Measurements from ENCODE around the gene TMEM225.

TMEM225 gene

DNA sequence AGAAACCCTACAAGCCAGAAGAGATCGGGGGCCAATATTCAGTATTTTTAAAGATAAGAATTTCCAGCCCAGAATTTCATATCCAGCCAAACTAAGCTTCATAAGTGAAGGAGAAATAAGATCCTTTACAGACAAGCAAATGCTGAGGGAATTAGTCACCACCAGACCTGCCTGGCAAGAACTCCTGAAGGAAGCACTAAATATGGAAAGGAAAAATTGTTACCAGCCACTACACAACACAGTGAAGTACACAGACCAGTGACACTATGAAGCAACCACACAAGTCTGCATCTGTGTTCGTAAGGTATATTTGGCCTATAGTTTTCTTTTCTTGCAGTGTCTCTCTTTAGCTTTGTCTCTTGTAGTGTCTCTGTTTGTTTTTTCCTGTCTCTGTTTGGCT lies 29.0 kb downstream of the TMEM225 start:
- no peak for TF ChIP-seq CSDC2 (CRISPR knock-in tag; IDR thresholded peaks at IDR 0.05)

DNA sequence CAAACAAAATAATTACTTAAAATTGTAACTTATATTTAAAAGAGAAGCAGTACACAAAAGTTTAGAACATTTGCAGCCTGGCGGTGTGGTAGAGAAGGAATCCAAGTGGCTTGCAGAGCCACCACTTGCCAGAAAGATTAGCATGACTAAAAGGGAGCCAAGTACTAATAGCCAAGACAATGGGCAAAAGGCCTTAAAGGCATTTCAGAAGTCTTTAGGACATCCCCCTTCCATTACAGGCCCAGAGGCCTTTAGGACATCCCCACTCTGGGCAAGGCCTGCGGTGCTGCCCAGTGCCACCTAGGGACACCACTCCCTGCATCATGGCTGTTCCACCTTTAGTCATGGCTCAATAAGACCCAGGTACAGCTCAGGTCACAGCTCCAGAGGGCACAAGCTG lies 32.4 kb downstream of the TMEM225 start:
- ATAC-seq: no peak
- no peak for TF ChIP-seq ZFP30 (CRISPR knock-in tag; IDR thresholded peaks at IDR 0.05)
- TF ChIP-seq ESRRG (CRISPR knock-in tag; IDR thresholded peaks at IDR 0.05): no peak
- no peak for TF ChIP-seq GLIS3 (CRISPR knock-in tag; IDR thresholded peaks at IDR 0.05)
- TF ChIP-seq, protein P1, sequence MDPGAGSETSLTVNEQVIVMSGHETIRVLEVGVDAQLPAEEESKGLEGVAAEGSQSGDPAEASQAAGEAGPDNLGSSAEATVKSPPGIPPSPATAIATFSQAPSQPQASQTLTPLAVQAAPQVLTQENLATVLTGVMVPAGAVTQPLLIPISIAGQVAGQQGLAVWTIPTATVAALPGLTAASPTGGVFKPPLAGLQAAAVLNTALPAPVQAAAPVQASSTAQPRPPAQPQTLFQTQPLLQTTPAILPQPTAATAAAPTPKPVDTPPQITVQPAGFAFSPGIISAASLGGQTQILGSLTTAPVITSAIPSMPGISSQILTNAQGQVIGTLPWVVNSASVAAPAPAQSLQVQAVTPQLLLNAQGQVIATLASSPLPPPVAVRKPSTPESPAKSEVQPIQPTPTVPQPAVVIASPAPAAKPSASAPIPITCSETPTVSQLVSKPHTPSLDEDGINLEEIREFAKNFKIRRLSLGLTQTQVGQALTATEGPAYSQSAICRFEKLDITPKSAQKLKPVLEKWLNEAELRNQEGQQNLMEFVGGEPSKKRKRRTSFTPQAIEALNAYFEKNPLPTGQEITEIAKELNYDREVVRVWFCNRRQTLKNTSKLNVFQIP (CRISPR knock-in tag; IDR thresholded peaks at IDR 0.05; ENCODE audit: borderline replicate concordance, low read depth): no peak
- no peak for TF ChIP-seq ARNTL (CRISPR knock-in tag; IDR thresholded peaks at IDR 0.05; ENCODE audit: borderline replicate concordance, low read depth)
- TF ChIP-seq, protein P2, sequence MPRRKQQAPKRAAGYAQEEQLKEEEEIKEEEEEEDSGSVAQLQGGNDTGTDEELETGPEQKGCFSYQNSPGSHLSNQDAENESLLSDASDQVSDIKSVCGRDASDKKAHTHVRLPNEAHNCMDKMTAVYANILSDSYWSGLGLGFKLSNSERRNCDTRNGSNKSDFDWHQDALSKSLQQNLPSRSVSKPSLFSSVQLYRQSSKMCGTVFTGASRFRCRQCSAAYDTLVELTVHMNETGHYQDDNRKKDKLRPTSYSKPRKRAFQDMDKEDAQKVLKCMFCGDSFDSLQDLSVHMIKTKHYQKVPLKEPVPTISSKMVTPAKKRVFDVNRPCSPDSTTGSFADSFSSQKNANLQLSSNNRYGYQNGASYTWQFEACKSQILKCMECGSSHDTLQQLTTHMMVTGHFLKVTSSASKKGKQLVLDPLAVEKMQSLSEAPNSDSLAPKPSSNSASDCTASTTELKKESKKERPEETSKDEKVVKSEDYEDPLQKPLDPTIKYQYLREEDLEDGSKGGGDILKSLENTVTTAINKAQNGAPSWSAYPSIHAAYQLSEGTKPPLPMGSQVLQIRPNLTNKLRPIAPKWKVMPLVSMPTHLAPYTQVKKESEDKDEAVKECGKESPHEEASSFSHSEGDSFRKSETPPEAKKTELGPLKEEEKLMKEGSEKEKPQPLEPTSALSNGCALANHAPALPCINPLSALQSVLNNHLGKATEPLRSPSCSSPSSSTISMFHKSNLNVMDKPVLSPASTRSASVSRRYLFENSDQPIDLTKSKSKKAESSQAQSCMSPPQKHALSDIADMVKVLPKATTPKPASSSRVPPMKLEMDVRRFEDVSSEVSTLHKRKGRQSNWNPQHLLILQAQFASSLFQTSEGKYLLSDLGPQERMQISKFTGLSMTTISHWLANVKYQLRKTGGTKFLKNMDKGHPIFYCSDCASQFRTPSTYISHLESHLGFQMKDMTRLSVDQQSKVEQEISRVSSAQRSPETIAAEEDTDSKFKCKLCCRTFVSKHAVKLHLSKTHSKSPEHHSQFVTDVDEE (CRISPR knock-in tag; IDR thresholded peaks at IDR 0.05): no peak
- no peak for TF ChIP-seq ZNF70 (CRISPR knock-in tag; IDR thresholded peaks at IDR 0.05)
- TF ChIP-seq CSDC2 (CRISPR knock-in tag; IDR thresholded peaks at IDR 0.05): no peak
- TF ChIP-seq ZNF8 (CRISPR knock-in tag; IDR thresholded peaks at IDR 0.05): no peak
- TF ChIP-seq, protein P3, sequence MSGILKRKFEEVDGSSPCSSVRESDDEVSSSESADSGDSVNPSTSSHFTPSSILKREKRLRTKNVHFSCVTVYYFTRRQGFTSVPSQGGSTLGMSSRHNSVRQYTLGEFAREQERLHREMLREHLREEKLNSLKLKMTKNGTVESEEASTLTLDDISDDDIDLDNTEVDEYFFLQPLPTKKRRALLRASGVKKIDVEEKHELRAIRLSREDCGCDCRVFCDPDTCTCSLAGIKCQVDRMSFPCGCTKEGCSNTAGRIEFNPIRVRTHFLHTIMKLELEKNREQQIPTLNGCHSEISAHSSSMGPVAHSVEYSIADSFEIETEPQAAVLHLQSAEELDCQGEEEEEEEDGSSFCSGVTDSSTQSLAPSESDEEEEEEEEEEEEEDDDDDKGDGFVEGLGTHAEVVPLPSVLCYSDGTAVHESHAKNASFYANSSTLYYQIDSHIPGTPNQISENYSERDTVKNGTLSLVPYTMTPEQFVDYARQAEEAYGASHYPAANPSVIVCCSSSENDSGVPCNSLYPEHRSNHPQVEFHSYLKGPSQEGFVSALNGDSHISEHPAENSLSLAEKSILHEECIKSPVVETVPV (CRISPR knock-in tag; IDR thresholded peaks at IDR 0.05): no peak
- TF ChIP-seq, protein P4, sequence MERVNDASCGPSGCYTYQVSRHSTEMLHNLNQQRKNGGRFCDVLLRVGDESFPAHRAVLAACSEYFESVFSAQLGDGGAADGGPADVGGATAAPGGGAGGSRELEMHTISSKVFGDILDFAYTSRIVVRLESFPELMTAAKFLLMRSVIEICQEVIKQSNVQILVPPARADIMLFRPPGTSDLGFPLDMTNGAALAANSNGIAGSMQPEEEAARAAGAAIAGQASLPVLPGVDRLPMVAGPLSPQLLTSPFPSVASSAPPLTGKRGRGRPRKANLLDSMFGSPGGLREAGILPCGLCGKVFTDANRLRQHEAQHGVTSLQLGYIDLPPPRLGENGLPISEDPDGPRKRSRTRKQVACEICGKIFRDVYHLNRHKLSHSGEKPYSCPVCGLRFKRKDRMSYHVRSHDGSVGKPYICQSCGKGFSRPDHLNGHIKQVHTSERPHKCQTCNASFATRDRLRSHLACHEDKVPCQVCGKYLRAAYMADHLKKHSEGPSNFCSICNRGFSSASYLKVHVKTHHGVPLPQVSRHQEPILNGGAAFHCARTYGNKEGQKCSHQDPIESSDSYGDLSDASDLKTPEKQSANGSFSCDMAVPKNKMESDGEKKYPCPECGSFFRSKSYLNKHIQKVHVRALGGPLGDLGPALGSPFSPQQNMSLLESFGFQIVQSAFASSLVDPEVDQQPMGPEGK (CRISPR knock-in tag; IDR thresholded peaks at IDR 0.05; ENCODE audit: borderline replicate concordance): no peak
- no peak for TF ChIP-seq ZFP3 (CRISPR knock-in tag; IDR thresholded peaks at IDR 0.05)
- TF ChIP-seq TCF4 (CRISPR knock-in tag; IDR thresholded peaks at IDR 0.05; ENCODE audit: borderline replicate concordance): no peak
- TF ChIP-seq ZNF565 (CRISPR knock-in tag; conservative IDR thresholded peaks at IDR 0.05; ENCODE audit: low read depth): no peak
- TF ChIP-seq TOX (CRISPR knock-in tag; IDR thresholded peaks at IDR 0.05; ENCODE audit: borderline replicate concordance): no peak
- TF ChIP-seq, protein P5, sequence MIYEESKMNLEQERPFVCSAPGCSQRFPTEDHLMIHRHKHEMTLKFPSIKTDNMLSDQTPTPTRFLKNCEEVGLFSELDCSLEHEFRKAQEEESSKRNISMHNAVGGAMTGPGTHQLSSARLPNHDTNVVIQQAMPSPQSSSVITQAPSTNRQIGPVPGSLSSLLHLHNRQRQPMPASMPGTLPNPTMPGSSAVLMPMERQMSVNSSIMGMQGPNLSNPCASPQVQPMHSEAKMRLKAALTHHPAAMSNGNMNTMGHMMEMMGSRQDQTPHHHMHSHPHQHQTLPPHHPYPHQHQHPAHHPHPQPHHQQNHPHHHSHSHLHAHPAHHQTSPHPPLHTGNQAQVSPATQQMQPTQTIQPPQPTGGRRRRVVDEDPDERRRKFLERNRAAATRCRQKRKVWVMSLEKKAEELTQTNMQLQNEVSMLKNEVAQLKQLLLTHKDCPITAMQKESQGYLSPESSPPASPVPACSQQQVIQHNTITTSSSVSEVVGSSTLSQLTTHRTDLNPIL (CRISPR knock-in tag; IDR thresholded peaks at IDR 0.05; ENCODE audit: low read depth): no peak
- TF ChIP-seq ZC3H10 (CRISPR knock-in tag; IDR thresholded peaks at IDR 0.05): no peak
- TF ChIP-seq RARB (CRISPR knock-in tag; IDR thresholded peaks at IDR 0.05): no peak

More for the DNA sequence above, 29.0 kb downstream of the TMEM225 start:
- no peak for ATAC-seq

DNA sequence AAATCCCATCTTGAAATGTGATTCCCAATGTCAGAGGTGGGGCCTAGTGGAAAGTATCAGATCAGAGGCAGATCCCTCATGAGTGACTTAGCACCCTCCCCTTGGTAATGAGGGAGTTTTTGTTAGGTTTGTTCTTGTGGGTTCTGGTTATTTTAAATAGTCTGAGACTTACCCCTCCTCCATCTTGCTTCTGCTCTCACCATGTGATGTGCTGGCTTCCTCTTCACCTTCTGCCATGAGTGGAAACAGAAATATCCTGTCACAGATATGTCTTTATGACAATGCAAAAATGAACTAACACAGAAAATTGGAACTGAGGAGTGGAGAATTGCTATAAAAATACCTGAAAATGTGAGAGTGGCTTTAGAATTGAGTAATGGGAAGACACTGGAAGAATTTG lies 33.1 kb downstream of the TMEM225 start:
- no peak for ATAC-seq
- TF ChIP-seq CSDC2 (CRISPR knock-in tag; IDR thresholded peaks at IDR 0.05): no peak
- TF ChIP-seq BACH2 (CRISPR knock-in tag; IDR thresholded peaks at IDR 0.05; ENCODE audit: borderline replicate concordance): no peak
- TF ChIP-seq SNAI2 (CRISPR knock-in tag; IDR thresholded peaks at IDR 0.05): no peak
- TF ChIP-seq TOX (CRISPR knock-in tag; IDR thresholded peaks at IDR 0.05; ENCODE audit: borderline replicate concordance): no peak
- no peak for TF ChIP-seq RARB (CRISPR knock-in tag; IDR thresholded peaks at IDR 0.05)
- TF ChIP-seq ZNF8 (CRISPR knock-in tag; IDR thresholded peaks at IDR 0.05): no peak
- TF ChIP-seq, protein P2 (CRISPR knock-in tag; IDR thresholded peaks at IDR 0.05): no peak
- no peak for TF ChIP-seq GLIS3 (CRISPR knock-in tag; IDR thresholded peaks at IDR 0.05)
- TF ChIP-seq ZFP30 (CRISPR knock-in tag; IDR thresholded peaks at IDR 0.05): no peak
